ENCODE data around the gene ATP1A2. TPM values are rescaled to one million over a fixed set of nuclear protein-coding genes. Genes with fewer than 3 reads are reported as not detected.

ATP1A2 gene
- total and polyA plus RNA-seq, 2 of the 8 experiments (the other 6 are each of a cell fraction or from before 2014, with no cell fraction given) = 39.7 to 40.8 TPM

DNA sequence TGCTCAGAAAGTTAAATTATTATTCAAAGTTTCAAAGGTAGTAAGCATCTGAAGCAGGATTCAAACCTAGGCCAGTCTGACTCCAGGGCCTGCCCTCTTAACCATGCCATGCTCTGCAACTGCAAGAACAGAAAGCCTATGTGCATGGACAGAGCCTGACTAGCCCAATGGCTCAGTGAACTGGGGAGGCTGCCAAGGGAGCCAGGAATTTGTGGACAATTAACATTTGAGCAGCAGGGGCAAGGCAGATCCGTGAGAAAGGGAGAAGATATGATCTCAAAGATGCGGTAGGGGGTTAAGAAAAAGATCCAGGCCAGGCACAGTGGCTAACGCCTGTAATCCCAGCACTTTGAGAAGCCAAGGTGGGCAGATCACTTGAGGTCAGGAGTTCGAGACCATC, 29.4 kb downstream of the ATP1A2 start (continued):
- TF ChIP-seq, protein P1, sequence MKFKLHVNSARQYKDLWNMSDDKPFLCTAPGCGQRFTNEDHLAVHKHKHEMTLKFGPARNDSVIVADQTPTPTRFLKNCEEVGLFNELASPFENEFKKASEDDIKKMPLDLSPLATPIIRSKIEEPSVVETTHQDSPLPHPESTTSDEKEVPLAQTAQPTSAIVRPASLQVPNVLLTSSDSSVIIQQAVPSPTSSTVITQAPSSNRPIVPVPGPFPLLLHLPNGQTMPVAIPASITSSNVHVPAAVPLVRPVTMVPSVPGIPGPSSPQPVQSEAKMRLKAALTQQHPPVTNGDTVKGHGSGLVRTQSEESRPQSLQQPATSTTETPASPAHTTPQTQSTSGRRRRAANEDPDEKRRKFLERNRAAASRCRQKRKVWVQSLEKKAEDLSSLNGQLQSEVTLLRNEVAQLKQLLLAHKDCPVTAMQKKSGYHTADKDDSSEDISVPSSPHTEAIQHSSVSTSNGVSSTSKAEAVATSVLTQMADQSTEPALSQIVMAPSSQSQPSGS (IDR thresholded peaks at IDR 0.05; ENCODE audit: low read length) = no peak
- TF ChIP-seq SP2 (IDR thresholded peaks at IDR 0.05; ENCODE audit: low read length) = no peak
- TF ChIP-seq MAFK (IDR thresholded peaks at IDR 0.05; ENCODE audit: low read depth, low read length) = no peak
- no peak for TF ChIP-seq TAF7 (optimal IDR thresholded peaks at IDR 0.05; ENCODE audit: borderline replicate concordance, low read depth, low read length)
- TF ChIP-seq SAP30 (IDR thresholded peaks at IDR 0.05; ENCODE audit: insufficient read depth, insufficient replicate concordance, low read length) = no peak
